Measurements from ENCODE around the gene KLHL26. TPM values are rescaled to one million over a fixed set of nuclear protein-coding genes. Genes with fewer than 3 reads are reported as not detected.

The KLHL26 gene
- total and polyA plus RNA-seq, 2 of the 13 experiments (the other 11 are each of a cell fraction or from before 2014, with no cell fraction given) = 1.5 to 1.7 TPM

- Histone ChIP-seq H3K36me3 (replicated peaks in 1 of 2; ENCODE audit: control insufficient read depth in 1 of 2, insufficient read depth in 2 of 2, low read length in 2 of 2) (peaks cover 4 to 6% of the 10 kb centered on the region in 2 experiments; a peak in 3 of 5 replicates), H3K79me2 (ENCODE audit: insufficient read depth, low read length) (no peaks in the 10 kb centered on the region), H3K27ac (ENCODE audit: extremely low read length, insufficient read depth, low read length) (no peak overlapping the region), H4K20me1 (ENCODE audit: insufficient read depth, low read length) (no peaks in the 10 kb centered on the region), H3K4me3 (replicated peaks in 1 of 3; ENCODE audit: insufficient read depth in 1 of 3, low read depth in 2 of 3, low read length in 3 of 3) (no peak overlapping the region), H3K27me3 (ENCODE audit: control insufficient read depth in 1 of 2, insufficient read depth in 2 of 2, low read length in 2 of 2) (no peaks in the 10 kb centered on the region), H2AFZ (ENCODE audit: low read length) (no peak overlapping the region), H3K9me3 (ENCODE audit: low read length) (no peaks in the 10 kb centered on the region), H3K4me2 (ENCODE audit: low read depth, low read length) (no peak overlapping the region), H3K4me1 (ENCODE audit: insufficient read depth, low read length) (peaks cover 12% of the 10 kb centered on the region), H3K9ac (ENCODE audit: insufficient read depth, low read depth, low read length) (no peak overlapping the region)
- no peak for TF ChIP-seq ZNF570 (CRISPR knock-in tag; IDR thresholded peaks at IDR 0.05; ENCODE audit: borderline replicate concordance)
- TF ChIP-seq DMTF1 (CRISPR knock-in tag; IDR thresholded peaks at IDR 0.05) = no peak
- no peak for TF ChIP-seq SOX6 (IDR thresholded peaks at IDR 0.05)
- TF ChIP-seq SOX6 (CRISPR knock-in tag; IDR thresholded peaks at IDR 0.05) = no peak
- no peak for TF ChIP-seq NFE2L1 (CRISPR knock-in tag; IDR thresholded peaks at IDR 0.05; ENCODE audit: borderline replicate concordance)
- no peak for TF ChIP-seq REL (CRISPR knock-in tag; conservative IDR thresholded peaks at IDR 0.05)
- TF ChIP-seq ZKSCAN8 (CRISPR knock-in tag; IDR thresholded peaks at IDR 0.05; ENCODE audit: borderline replicate concordance) = no peak
- no peak for TF ChIP-seq PITX1 (CRISPR knock-in tag; IDR thresholded peaks at IDR 0.05)
- TF ChIP-seq ATRX (CRISPR knock-in tag; IDR thresholded peaks at IDR 0.05; ENCODE audit: borderline replicate concordance) = no peak
- no peak for TF ChIP-seq HNRNPLL (IDR thresholded peaks at IDR 0.05; ENCODE audit: low read depth, low read length, poor library complexity, severe bottlenecking)
- no peak for TF ChIP-seq BORCS8-MEF2B (CRISPR knock-in tag; IDR thresholded peaks at IDR 0.05)
- intact Hi-C loops (cut with micrococcal nuclease; ENCODE audit: unreplicated experiment) = no loop called here
- WGBS (ENCODE audit: low lambda C conversion rate) = 92% methylated on average over 10 of the region's 12 CpGs
- DNase-seq (ENCODE audit: low spot score) (no peak), FAIRE-seq (no peak), ATAC-seq (no peak)
- POLR2A ChIA-PET = no interaction called here
- BruUV-seq (replicated peaks) = no TSS peak
- in situ Hi-C loops (cut with HindIII; ENCODE audit: extremely low pct_ligation_motif_present, low pct_unique_long_range_greater_than_20kb) = no loop called here
- CTCF ChIA-PET (ENCODE audit: low intra/inter-chr PET ratio, low total read pairs) = no interaction called here
These were observed 32.6 kb downstream of the KLHL26 start for GRCh38 chr19:18669524-18669817.
